T-helper 2 cell treated with Interferon-gamma antibody and Interleukin-4, amounts not matched to agents 5 μg/mL and 100 μg/mL, for 36 hours (primary cell): ENCODE data around the gene ATG13.
A peak's percentile ranks its signal among the peaks of the same experiment; 100 is the strongest.

Experiments used
- DNase-seq: peaks from one replicate; pipeline ENCODE4 v3.0.0; 2021; ENCODE audit warnings: low spot score
- H3K27ac Mint-ChIP-seq: one replicate; pipeline ENCODE4 v1.8.0; 2021; ENCODE audit warnings: mild to moderate bottlenecking, mixed read lengths
- H3K27me3 Mint-ChIP-seq: one replicate; pipeline ENCODE4 v1.8.0; 2021; ENCODE audit warnings: low read depth, mixed read lengths
- H3K36me3 Mint-ChIP-seq: one replicate; pipeline ENCODE4 v1.8.0; 2021; ENCODE audit warnings: low read depth, mixed read lengths
- H3K4me1 Mint-ChIP-seq: one replicate; pipeline ENCODE4 v1.8.0; 2021; ENCODE audit warnings: low read depth, mixed read lengths
- H3K4me3 Mint-ChIP-seq: one replicate; pipeline ENCODE4 v1.8.0; 2022; ENCODE audit warnings: mild to moderate bottlenecking, moderate library complexity, mixed read lengths
- H3K9me3 Mint-ChIP-seq: one replicate; pipeline ENCODE4 v1.8.0; 2021; ENCODE audit warnings: mixed read lengths

Gene ATG13

GRCh38 chr11:46643531-46643930 is 26.2 kb downstream of the ATG13 start:
- Mint-ChIP-seq H3K9me3 (peaks cover 5% of the 10 kb centered on the region), H3K36me3 (peaks cover 45% of the 10 kb centered on the region), H3K4me1 (peaks cover 4% of the 10 kb centered on the region), H3K4me3 (no peak overlapping the region), H3K27me3 (no peaks in the 10 kb centered on the region), H3K27ac (no peak overlapping the region)
- DNase-seq, result no peak

GRCh38 chr11:46643986-46644385 is 26.6 kb downstream of the ATG13 start:
- Mint-ChIP-seq H3K4me1 (peaks cover 4% of the 10 kb centered on the region), H3K4me3 (no peak overlapping the region), H3K27me3 (no peaks in the 10 kb centered on the region), H3K9me3 (peaks cover 5% of the 10 kb centered on the region), H3K27ac (no peak overlapping the region), H3K36me3 (peaks cover 44% of the 10 kb centered on the region)
- DNase-seq, result no peak

GRCh38 chr11:46649180-46649738 is 31.9 kb downstream of the ATG13 start:
- Mint-ChIP-seq H3K27me3 (no peaks in the 10 kb centered on the region), H3K36me3 (peaks cover 26% of the 10 kb centered on the region), H3K4me3 (no peak overlapping the region), H3K4me1 (no peaks in the 10 kb centered on the region), H3K9me3 (no peaks in the 10 kb centered on the region), H3K27ac (no peak overlapping the region)
- no peak for DNase-seq

- no peak overlapping the region for H3K4me3 Mint-ChIP-seq
- H3K27ac Mint-ChIP-seq, result no peak overlapping the region
- H3K4me1 Mint-ChIP-seq, result no peaks in the 10 kb centered on the region
- peaks cover 45% of the 10 kb centered on the region for H3K36me3 Mint-ChIP-seq
- H3K27me3 Mint-ChIP-seq, result no peaks in the 10 kb centered on the region
- H3K9me3 Mint-ChIP-seq, result no peaks in the 10 kb centered on the region
- no peak for DNase-seq
Measured at GRCh38 chr11:46655631-46656030, 38.3 kb downstream of the ATG13 start.

GRCh38 chr11:46657186-46657585 is 39.8 kb downstream of the ATG13 start:
- Mint-ChIP-seq H3K36me3 (peaks cover 41% of the 10 kb centered on the region), H3K9me3 (no peaks in the 10 kb centered on the region), H3K4me3 (no peak overlapping the region), H3K27me3 (no peaks in the 10 kb centered on the region), H3K4me1 (no peaks in the 10 kb centered on the region), H3K27ac (no peak overlapping the region)
- DNase-seq, result no peak

- Mint-ChIP-seq H3K9me3 (no peaks in the 10 kb centered on the region), H3K4me1 (no peaks in the 10 kb centered on the region), H3K27me3 (no peaks in the 10 kb centered on the region), H3K4me3 (no peak overlapping the region), H3K36me3 (peaks cover 46% of the 10 kb centered on the region), H3K27ac (no peak overlapping the region)
- DNase-seq, result no peak
Measured at GRCh38 chr11:46658259-46658658, 40.9 kb downstream of the ATG13 start.

- H3K27me3 Mint-ChIP-seq, result no peaks in the 10 kb centered on the region
- no peaks in the 10 kb centered on the region for H3K4me1 Mint-ChIP-seq
- H3K9me3 Mint-ChIP-seq, result no peaks in the 10 kb centered on the region
- H3K27ac Mint-ChIP-seq, result no peak overlapping the region
- H3K36me3 Mint-ChIP-seq, result peaks cover 53% of the 10 kb centered on the region
- no peak overlapping the region for H3K4me3 Mint-ChIP-seq
- no peak for DNase-seq
Measured at GRCh38 chr11:46659908-46660307, 42.6 kb downstream of the ATG13 start.

- H3K27ac Mint-ChIP-seq, result no peak overlapping the region
- no peak for DNase-seq
- peaks cover 2% of the 10 kb centered on the region for H3K4me1 Mint-ChIP-seq
- no peak overlapping the region for H3K4me3 Mint-ChIP-seq
- no peaks in the 10 kb centered on the region for H3K27me3 Mint-ChIP-seq
- no peaks in the 10 kb centered on the region for H3K9me3 Mint-ChIP-seq
- peaks cover 53% of the 10 kb centered on the region for H3K36me3 Mint-ChIP-seq
Measured at GRCh38 chr11:46661836-46662235, 44.5 kb downstream of the ATG13 start.

GRCh38 chr11:46662366-46662765 is 45.0 kb downstream of the ATG13 start:
- no peak for DNase-seq
- H3K27me3 Mint-ChIP-seq, result no peaks in the 10 kb centered on the region
- H3K9me3 Mint-ChIP-seq, result no peaks in the 10 kb centered on the region
- no peak overlapping the region for H3K4me3 Mint-ChIP-seq
- H3K4me1 Mint-ChIP-seq, result peaks cover 2% of the 10 kb centered on the region
- H3K27ac Mint-ChIP-seq, result no peak overlapping the region
- peaks cover 51% of the 10 kb centered on the region for H3K36me3 Mint-ChIP-seq

- DNase-seq, result no peak
- Mint-ChIP-seq H3K4me1 (peaks cover 2% of the 10 kb centered on the region), H3K27me3 (no peaks in the 10 kb centered on the region), H3K9me3 (no peaks in the 10 kb centered on the region), H3K36me3 (peaks cover 42% of the 10 kb centered on the region), H3K4me3 (no peak overlapping the region), H3K27ac (peak overlapping the region; percentile 52)
Measured at GRCh38 chr11:46663277-46663940, 46.1 kb downstream of the ATG13 start.

GRCh38 chr11:46664612-46665011 is 47.3 kb downstream of the ATG13 start:
- Mint-ChIP-seq H3K27me3 (no peaks in the 10 kb centered on the region), H3K36me3 (peaks cover 43% of the 10 kb centered on the region), H3K4me1 (peaks cover 8% of the 10 kb centered on the region), H3K9me3 (no peaks in the 10 kb centered on the region), H3K27ac (no peak overlapping the region), H3K4me3 (no peak overlapping the region)
- DNase-seq, result no peak

- Mint-ChIP-seq H3K27me3 (no peaks in the 10 kb centered on the region), H3K9me3 (no peaks in the 10 kb centered on the region), H3K4me1 (peaks cover 13% of the 10 kb centered on the region), H3K4me3 (no peak overlapping the region), H3K36me3 (peaks cover 42% of the 10 kb centered on the region), H3K27ac (no peak overlapping the region)
- DNase-seq, result no peak
Measured at GRCh38 chr11:46665356-46665755, 48.0 kb downstream of the ATG13 start.

GRCh38 chr11:46666516-46666915 is 49.2 kb downstream of the ATG13 start:
- peak overlapping the region; percentile 63 for H3K27ac Mint-ChIP-seq
- H3K36me3 Mint-ChIP-seq, result peaks cover 47% of the 10 kb centered on the region
- H3K27me3 Mint-ChIP-seq, result no peaks in the 10 kb centered on the region
- no peak overlapping the region for H3K4me3 Mint-ChIP-seq
- no peak for DNase-seq
- peaks cover 20% of the 10 kb centered on the region for H3K4me1 Mint-ChIP-seq
- H3K9me3 Mint-ChIP-seq, result no peaks in the 10 kb centered on the region

GRCh38 chr11:46667043-46667481 is 49.7 kb downstream of the ATG13 start:
- Mint-ChIP-seq H3K27me3 (no peaks in the 10 kb centered on the region), H3K27ac (peak overlapping the region; percentile 63), H3K36me3 (peaks cover 49% of the 10 kb centered on the region), H3K4me1 (peaks cover 25% of the 10 kb centered on the region), H3K4me3 (no peak overlapping the region), H3K9me3 (no peaks in the 10 kb centered on the region)
- DNase-seq, result no peak
